A673 (cell line): ENCODE measurements around the gene CDC37L1.

Experiments
- EZH2 ChIP-seq: fragments of 200-600 bp; sonication (generic); IDR thresholded peaks from 2 replicates; pipeline ENCODE4 v1.6.1; 2017; ENCODE audit warnings: borderline replicate concordance, low read depth, mild to moderate bottlenecking, mixed read lengths, antibody characterized with exemption, low read length; ENCODE audit not compliant: poor library complexity, severe bottlenecking
- TF ChIP-seq, protein P1 (sequence below): fragments of 300-800, 200-600 bp; sonication (generic); conservative IDR thresholded peaks from 2 replicates; pipeline ENCODE4 v1.5.1; 2017; ENCODE audit warnings: low read depth, mild to moderate bottlenecking, antibody characterized with exemption, low read length, moderate library complexity, mixed read lengths

DNA sequence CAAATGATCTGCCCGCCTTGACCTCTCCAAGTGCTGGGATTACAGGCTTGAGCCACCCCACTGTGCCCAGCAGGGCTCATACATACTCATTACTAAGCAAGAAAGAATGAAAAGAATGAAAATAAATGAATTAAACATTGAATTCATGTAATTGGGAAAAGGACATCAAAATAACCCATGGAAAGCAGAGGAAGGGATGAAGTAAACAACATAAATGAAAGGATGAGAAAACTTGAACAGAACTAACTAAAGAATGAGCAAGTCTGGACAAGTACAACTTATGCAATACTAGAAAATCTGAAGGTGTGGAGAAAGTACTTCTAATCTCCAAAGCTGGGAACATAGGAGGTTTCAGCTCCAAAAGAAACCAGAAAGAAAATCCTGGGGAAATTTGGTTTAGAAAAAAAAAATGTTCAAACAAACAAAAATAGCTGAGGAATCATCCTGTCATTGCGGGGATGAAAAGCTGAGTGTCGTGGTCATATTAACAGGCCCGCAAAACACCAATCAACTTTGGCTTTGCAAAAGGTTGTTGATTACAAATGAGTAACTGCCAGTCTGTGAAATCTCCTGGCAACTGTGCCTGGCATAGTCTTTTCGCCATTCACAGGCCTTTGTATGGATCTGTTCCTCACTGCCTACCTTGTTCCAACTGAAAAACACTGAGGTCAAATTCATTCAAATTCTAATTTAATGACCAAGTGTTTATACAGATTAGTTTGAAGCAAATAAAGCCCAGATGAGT is 63.9 kb downstream of the CDC37L1 start:
- TF ChIP-seq, protein P1, sequence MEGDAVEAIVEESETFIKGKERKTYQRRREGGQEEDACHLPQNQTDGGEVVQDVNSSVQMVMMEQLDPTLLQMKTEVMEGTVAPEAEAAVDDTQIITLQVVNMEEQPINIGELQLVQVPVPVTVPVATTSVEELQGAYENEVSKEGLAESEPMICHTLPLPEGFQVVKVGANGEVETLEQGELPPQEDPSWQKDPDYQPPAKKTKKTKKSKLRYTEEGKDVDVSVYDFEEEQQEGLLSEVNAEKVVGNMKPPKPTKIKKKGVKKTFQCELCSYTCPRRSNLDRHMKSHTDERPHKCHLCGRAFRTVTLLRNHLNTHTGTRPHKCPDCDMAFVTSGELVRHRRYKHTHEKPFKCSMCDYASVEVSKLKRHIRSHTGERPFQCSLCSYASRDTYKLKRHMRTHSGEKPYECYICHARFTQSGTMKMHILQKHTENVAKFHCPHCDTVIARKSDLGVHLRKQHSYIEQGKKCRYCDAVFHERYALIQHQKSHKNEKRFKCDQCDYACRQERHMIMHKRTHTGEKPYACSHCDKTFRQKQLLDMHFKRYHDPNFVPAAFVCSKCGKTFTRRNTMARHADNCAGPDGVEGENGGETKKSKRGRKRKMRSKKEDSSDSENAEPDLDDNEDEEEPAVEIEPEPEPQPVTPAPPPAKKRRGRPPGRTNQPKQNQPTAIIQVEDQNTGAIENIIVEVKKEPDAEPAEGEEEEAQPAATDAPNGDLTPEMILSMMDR, result no peak
- TF ChIP-seq EZH2, result no peak
